Anterior cingulate cortex (tissue), 58 donors: ENCODE measurements around the gene CACNA1A.
"Not testable (repeated sequence)": the region's sequence is repeated elsewhere in the genome, so short reads cannot be mapped to it uniquely, and the experiment has no call there.

Experiments
- DNase-seq, 58 donors: peaks; one replicate each; lab custom pipeline; 2025; lab: John Stamatoyannopoulos, UW

CACNA1A gene

DNA sequence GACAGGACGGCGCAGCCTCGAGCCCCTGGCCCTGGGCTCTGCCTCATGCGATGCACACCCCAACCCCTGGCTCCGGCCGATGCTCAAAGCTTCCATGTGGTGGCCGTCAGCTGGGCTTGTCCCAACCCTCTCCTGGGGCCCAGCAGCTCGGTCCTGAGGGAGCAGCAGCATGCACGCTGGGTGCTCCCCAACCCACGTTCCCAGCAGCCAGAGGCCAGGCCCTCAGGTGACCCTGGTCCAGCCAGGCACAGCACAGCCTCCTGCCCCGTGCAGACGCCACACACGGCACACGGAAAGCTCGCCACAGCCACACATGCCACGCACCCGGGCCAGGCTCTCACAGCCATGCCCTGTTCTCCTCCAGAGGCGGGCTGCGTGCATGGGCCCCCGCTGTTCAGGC lies 295.3 kb downstream of the CACNA1A start:
- DNase-seq: no peak

DNA sequence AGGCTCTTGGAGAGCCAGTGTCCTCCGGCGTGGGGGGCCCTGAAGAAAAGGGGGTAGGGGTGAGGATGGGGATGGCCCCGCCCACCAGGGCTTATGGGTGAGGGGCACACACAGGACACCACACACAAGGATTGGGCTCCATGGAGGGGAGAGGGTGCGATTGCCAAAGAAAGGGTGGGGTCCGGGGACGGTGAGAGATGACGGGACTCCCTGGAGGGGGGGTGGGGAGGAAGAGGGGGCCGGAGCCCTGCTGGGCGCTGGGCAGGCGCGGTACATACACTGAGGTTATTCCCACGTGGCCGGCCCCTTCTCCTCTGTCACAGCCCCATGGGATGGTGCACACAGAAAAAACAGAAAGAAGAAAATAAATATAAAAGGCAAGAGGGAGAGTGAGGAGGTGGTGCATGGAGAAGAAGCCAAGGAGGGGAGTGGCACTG lies 295.9 kb downstream of the CACNA1A start:
- DNase-seq: no peak

DNA sequence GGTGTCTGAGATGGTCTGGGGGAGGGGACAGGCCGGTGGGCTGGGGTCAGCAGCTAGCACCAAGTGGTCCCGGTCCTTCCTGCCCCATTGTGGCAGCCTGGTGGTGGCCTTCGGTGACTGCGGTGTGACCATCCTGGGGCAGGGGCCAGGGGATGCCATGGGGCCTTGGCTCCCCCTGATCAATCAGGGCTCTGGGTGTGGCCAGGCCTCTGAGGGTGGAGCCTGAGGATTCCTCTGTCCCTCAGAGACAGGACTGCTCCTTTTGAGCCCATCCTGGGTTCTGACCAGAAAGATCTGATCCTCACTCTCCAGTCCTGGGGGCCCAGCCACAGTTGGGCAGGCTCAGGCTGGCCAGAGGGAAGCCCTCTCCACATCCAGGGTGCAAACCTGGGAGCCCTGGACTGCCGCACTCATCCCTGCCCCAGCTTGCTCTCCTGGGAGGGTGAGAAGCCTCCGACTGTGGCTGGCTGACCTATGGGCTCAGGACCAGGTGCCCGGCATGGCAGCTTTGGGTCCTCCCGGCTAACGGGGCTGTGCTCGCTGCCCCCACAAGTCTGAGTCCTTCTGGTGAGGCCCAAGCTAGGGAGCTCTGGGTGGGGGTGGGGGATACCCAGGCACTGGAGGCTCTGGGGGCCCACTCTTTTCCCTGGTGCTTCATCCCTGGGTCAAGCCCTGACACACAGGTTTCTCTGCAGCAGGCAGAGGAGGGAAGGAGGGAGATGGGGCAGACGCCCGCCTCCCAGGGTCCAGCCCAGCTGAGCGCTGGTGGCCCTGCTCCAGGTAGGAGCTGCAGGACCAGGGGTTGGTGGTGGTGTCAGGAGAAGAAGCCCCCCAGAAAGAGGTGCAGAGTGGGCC lies 296.6 kb downstream of the CACNA1A start:
- DNase-seq: no peak

DNA sequence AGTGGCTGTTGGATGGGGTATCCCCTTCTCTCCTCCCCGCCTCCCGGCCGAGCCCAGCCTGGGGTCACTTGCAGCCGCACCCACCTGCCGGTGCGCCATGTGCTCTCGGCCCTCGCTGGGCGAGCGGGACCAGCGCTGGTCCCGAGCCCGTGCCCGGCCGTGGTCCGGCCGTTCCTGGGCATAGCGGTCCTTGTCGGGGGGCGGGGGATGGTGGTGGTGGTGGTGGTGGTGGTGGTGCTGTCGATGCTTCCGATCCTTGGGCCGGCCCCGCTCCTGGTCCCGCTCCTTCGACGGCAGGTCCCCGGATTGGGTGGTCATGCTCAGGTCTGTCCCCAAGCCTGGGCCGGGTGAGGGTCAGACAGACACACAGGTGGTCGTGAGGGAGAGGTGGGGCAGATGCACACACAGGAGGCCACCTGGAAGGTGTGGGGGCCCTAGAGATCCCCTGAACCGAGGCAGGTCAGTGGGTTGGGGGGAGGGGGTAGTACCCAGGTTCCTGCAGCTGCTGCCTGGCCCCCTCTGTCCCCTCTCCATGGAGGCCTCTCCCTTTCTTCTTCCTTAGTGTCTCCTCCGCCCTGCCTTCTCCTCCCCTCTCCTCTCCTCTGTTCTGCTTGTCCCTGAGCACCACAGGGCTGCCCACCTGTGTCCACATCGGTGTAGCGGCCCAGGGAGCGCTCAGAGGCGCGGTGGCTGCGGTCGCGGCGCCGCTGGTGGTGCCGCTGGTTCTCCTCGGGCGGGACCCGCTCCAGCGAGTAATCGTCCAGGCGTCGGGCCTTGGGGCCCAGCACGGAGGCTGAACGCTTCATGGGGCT lies 297.4 kb downstream of the CACNA1A start:
- no peak for DNase-seq

DNA sequence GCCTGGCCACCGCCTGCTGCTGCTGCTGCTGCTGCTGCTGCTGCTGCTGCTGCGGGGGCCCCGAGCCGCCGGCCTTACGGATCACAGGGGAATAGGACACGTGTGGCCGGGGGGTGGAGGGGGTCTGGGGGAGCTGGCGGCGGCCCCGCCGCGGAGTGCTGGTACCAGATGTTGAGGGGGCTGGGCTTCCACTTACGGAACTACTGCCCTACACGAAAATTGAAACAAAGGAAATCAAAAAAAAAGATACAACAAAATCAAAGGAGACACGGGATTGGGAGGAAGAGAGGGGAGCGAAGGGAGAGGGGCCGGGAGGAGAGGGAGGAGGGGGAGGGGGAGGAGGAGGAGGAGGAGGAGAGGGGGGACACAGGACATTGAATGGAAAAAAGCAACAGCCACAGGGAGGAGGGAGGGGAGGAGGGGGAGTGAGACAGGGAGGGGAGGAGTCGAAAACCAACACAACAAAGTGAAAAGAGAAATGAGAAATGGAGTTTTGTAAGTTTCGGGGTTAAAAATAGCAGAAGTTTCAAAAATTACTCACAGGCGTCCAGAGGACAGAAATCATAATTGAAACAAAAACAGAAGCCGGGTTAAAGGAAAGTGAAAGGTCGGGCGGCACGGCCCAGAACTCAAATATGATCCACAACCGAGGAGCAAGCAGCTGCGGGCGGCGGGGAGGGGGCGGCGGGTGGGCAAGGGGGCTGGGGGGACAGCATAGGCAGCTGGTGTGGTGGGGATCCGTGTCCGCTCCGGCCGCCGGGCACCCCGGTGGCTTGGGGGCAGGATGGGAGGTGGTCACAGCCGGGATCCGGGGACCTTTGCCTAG lies 298.2 kb downstream of the CACNA1A start:
- peak in 1 of 58 donors; percentile 1 for DNase-seq

DNA sequence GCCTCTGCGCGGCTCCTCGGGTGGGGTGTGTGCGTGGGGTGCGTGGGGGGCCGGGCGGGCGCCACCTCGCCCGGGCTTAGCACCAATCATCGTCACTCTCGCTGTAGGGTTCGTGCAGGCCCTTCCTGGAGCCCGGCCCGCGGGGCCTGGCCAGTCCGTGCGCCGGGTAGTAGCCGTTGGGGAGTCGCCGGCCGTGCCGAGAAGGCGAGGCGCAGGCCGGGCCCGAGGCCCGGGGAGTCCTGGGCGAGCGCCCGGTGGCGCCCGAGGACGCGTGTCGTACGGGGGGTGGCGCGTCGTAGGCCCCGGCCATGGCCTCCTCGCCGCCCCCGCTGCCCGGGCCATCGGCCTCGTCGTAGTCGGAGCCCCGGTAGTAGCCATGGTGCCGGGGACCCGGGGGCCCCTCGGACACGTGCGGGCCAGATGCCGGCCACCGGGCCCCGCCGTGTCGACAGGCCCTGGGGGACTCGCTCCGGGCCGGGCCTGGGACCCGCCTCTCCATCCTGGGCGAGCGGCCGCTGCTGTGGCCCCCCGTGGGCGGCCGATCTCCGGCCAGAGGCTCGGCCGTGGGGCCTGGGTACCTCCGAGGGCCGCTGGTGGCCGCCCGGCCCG lies 298.9 kb downstream of the CACNA1A start:
- no peak for DNase-seq

DNA sequence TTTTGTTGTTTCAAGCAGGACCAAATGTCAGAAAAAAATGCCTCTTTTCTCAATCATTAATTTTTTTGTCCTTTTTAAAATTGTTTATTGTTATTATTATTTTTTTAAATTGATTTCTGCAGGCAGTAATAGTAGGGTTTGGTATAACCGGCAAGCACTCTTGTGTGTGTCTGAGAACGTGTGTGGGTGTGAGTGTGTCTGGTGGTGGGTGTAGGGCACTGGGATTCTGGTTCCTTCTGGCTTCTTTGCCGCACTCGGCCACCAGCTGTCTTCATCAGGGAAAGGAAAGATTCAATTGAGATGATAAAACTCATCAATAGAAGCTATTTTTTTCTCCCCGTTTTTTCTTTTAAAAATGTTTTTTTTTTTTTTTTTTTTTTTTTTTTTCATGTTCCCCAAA lies 299.7 kb downstream of the CACNA1A start:
- DNase-seq: peak in 1 of 58 donors; percentile 9

DNA sequence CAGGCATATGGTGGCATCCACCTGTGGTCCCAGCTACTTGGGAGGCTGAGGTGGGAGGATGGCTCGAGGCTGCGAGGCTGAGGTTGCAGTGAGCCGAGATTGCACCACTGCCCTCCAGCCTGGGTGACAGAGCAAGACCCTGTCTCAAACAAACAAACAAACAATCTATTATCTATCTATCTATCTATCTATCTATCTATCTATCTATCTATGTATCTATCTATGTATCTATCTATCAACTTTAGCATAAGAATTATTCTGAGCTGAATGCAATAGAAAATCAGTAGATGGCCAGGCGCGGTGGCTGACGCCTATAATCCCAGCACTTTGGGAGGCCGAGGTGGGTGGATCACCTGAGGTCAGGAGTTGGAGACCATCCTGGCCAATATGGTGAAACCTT lies 304.2 kb downstream of the CACNA1A start:
- DNase-seq: not testable (repeated sequence)

DNA sequence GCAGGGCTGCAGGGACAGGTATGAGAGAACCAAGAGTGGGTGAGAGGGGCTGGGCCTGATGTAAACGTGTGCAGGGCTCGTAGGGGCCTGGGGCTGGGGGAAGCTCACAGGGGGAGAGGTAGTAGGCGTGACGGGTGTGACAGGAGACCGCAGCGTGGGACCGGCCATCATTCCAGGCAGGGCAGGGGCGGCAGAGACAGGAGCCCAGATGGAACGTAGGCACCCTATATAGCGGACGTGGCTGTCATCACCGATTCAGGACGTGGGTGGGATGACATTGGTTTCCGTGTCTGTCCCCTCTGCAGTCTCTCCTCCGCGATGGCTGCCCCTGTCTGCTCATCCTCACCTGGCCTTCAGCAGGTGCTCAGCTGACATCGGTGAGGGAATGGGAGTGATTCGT lies 307.6 kb downstream of the CACNA1A start:
- no peak for DNase-seq

DNA sequence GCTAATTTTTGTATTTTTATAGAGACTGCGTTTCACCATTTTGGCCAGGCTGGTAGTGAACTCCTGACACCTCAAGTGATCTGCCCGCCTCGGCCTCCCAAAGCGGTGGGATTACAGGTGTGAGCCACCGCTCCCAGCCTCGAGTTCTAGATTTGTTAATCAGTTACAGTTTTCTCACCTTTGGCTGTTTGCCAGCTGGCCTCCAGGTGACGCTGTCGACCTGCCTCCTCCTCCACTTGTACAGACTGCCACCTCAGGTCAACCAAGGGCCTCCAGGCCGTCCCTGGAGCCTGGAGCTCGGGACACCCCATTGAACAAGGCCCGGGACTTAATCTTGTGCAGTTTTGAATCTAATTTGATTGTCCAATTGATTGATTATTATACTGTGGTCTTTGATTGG lies 310.6 kb downstream of the CACNA1A start:
- no peak for DNase-seq

DNA sequence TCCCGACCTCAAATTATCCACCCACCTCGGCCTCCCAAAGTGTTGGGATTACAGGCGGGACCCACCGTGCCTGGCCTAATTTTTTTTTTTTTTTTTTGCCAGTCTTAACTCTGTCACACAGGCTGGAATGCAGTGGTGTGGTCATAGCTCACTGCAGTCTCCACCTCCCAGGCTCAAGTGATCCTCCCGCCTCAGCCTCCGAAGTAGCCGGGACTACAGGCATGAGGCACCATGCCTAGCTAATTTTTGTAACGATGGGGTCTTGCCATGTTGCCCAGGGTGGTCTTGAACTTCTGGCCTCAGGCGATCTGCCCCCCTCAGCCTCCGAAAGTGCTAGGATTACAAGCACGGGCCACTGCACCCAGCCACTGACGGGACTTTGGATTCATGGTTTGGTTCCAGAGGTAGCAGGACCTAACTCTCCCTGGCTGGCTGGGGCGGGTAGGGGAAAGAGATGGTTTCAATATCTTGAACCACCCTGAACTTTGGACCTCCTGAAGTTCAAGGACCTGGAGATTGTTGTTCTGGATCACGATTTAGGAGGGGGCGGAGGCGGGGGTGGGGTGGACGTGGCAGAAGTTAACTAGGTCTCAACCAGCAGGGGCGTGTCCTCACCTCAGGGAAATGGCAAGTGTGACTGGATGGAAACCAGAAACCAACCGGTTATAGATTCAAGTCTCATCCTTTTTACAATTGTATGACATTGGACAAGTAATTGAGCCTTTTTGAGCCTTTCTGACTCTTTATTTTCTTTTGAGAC lies 315.3 kb downstream of the CACNA1A start:
- no peak for DNase-seq

DNA sequence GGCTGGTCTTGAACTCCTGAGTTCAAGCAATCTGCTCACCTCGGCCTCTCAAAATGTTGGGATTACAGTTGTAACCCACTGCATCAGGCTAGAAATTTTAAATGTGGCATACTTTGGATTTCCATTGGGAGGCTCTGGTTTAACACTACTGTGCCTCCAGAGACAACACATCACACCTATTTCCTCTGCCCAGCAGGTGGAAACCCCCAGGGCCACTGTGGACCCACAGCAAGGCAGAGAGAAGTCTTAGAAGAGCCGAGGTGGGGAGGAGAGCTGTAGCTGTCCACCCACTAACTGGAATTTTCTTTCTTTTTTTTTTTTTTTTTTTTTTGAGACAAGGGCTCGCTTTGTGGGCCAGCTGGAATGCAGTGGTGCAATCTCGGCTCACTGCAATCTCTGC lies 316.7 kb downstream of the CACNA1A start:
- DNase-seq: no peak

DNA sequence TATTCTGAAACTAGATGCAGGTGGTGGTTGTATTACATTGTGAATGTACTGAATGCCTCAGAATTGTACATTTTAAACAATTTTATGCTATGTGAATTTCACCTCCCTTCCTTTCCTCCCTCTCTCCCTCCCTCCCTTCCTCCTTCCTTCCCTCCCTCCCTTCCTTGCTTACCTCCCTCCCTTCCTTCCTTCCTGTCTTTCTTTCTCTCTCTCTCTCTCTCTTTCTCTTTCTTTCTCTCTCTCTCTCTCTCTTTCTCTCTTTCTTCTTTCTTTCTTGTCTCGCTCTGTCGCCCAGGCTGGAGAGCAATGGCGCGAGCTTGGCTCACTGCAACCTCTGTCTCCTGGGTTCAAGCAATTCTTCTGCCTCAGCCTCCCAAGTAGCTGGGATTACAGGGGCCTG lies 318.9 kb downstream of the CACNA1A start:
- no peak for DNase-seq

DNA sequence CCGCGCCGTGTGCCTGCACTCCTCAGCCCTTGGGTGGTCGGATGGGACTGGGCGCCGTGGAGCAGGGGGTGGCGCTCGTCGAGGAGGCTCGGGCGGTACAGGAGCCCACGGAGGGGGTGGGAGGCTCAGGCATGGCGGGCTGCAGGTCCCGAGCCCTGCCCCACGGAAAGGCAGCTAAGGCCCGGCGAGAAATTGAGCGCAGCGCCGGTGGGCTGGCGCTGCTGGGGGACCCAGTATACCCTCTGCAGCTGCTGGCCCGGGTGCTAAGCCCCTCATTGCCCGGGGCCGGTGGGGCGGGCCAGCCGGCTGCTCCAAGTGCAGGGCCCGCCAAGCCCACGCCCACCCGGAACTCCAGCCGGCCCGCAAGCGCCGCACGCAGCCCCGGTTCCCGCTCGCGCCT lies 319.6 kb downstream of the CACNA1A start:
- DNase-seq: not testable (repeated sequence)

DNA sequence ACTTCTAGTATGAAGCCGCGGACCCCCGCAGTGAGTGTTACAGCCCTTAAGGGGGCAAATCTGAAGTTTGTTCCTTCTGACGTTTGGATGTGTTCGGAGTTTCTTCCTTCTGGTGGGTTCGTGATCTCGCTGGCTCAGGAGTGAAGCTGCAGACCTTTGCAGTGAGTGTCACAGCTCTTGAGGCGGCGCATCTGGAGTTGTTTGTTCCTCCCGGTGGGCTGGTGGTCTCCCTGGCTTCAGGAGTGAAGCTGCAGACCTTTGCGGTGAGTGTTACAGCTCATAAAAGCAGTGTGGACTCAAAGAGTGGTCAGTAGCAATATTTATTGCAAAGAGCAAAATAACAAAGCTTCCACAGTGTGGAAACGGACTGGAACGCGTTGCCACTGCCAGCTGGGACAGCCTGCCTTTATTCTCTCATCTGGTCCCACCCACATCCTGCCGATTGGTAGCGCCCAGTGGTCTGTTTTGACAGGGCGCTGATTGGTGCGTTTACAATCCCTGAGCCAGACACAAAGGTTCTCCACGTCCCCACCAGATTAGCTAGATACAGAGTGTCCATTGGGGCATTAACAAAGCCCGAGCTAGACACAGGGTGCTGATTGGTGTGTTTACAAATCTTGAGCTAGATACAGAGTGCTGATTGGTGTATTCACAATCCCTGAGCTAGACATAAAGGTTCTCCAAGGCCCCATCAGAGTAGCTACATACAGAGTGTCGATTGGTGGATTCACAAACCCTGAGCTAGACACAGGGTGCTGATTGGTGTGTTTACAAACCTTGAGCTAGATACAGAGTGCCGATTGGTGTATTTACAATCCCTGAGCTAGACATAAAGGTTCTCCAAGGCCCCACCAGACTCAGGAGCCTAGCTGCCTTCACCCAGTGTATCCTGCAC lies 320.3 kb downstream of the CACNA1A start:
- DNase-seq: peak in 9 of 58 donors; percentile 4 to 42 (median 17)

DNA sequence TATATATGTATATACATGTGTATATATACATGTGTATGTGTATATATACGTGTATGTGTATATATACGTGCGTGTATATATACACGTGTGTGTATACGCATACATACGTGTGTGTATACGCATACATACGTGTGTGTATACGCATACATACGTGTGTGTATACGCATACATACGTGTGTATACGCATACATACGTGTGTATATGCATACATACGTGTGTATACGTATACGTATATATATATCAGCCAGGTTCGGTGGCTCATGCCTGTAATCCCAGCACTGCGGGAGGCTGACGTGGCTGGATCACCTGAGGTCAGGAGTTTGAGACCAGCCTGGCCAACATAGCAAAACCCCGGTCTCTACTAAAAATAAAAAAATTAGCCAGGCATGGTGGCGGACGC lies 321.4 kb downstream of the CACNA1A start:
- not testable (repeated sequence) for DNase-seq

DNA sequence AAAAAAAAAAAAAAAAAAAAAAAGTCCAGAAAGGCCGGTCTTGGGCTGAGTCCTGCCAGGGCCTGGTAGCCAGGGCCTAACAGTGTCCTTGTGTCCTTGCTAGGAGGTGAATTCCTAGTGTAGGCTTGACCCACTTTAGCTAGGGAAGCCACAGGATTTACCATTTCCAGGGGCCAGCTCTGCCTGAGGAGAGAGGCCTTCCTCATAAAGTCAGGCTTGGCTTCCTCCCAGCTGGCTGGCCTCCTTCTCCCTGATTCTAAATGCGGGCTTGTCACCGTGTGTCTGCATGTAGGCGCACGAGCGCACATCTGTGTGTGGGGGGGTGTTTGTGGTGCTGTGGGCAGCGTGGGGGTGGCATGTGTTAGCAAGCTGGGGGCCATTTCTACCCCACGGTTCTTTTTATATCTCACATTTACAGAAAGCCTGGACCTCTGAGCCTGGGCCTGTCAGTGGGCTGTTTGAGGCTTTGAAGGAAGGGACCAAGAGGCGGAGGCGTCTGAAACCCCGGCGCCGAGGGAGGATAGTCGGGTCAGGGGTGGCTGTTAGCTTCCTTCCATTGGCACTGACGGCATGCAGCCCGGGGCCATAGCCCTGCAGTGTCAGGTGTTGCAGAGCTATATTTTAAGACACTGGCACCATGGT lies 324.4 kb downstream of the CACNA1A start:
- DNase-seq: peak in 54 of 58 donors; percentile 7 to 73 (median 47)

DNA sequence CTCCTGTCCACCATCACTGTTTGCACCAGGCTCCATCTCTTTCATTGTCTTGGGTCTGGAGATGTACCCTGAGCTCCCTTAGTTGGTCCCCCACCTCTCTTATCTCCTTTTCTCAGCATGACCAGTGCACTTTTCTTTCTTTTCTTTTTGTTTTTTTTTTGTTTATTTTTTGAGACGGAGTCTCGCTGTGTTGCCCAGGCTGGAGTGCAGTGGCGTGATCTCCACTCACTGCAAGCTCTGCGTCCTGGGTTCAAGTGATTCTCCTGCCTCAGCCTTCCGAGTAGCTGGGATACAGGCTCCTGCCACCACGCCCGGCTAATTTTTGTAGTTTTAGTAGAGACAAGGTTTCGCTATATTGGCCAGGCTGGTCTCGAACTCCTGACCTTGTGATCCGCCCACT lies 328.0 kb downstream of the CACNA1A start:
- not testable (repeated sequence) for DNase-seq
